GM20431 (cell line): ENCODE data around the gene OXTR.

Experiments
- in situ Hi-C: fragments of 300-500 bp; cut with MseI, MboI; formaldehyde crosslinking; loops from one replicate; pipeline ENCODE4 v1.15.0; 2020; ENCODE audit warnings: low sequenced_read_pairs; ENCODE audit not compliant: unreplicated experiment

The OXTR gene

DNA sequence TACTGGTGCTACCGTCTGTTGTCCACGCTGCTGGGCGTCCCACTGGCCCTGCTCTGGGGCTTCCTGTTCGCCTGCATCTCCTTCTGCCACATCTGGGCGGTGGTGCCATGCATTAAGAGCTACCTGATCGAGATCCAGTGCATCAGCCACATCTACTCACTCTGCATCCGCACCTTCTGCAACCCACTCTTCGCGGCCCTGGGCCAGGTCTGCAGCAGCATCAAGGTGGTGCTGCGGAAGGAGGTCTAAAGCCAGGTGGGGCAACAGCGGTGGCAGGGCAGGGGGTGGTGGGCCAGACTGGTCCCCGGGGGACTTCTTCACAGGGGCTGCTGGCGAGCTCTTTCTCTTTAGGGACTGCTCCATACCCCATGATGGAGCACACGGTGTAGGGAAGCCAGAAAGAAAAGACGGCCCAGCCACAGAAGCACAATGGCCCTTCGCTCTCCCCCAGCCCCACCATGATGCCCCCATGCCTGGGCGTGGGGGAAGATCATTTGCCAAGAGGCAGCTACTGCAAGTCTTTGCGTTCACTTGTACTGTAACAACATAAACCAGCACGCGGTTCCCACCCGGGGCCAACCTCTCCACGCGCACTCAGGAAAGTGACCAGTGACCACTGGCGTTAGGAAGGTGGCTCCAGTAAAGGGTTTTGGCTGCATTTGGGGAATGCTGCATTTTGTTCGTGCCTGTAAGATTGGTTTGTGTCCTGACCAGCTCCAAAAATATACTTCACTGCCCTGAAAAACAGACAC is 23.6 kb downstream of the OXTR start:
- in situ Hi-C loops = no loop called here

DNA sequence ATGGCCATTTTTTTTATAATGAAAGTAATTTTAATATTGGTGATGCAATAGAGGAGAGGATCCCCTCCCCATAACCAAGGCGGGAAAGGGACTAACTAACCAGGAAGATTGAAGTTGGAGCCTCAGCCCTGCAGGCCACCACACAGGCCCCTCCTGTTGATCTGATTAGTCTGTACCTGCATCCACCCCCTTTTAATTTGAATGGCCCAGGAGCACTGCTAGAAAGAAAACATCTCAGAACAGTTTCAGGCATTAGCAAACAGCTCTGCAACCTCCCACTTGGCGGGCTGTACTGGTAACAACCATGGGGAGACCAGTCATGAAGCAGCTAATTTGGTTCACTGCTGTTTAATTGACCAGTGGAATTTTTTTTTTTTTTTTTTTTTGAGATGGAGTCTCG is 25.5 kb downstream of the OXTR start:
- in situ Hi-C loops = no loop called here

DNA sequence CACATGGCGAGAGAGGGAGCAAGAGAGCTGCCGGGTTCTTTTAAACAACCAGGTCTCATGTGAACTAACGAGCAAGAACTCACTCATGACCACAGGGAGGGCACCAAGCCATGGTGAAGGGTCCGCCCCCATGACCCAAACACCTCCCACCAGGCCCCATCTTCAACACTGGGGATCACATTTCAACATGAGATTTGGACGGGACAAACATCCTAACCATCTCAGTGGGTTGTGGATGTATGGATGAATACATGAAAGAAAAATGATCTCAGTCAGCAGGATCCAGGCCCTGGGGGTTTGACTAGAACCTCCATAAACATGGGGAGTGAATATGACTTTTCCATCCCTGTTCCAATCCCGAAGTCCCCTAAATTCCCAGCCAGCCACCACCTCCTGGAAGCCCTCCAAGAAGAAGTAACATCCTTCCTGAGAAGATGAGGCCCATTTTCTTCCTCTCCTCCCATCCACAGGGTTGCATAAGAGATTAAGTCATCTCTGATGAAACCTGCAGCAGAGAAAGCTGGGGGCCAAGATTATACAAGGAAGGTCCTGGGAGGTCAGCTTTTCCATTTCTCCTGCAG is 26.3 kb downstream of the OXTR start:
- in situ Hi-C loops = no loop called here

DNA sequence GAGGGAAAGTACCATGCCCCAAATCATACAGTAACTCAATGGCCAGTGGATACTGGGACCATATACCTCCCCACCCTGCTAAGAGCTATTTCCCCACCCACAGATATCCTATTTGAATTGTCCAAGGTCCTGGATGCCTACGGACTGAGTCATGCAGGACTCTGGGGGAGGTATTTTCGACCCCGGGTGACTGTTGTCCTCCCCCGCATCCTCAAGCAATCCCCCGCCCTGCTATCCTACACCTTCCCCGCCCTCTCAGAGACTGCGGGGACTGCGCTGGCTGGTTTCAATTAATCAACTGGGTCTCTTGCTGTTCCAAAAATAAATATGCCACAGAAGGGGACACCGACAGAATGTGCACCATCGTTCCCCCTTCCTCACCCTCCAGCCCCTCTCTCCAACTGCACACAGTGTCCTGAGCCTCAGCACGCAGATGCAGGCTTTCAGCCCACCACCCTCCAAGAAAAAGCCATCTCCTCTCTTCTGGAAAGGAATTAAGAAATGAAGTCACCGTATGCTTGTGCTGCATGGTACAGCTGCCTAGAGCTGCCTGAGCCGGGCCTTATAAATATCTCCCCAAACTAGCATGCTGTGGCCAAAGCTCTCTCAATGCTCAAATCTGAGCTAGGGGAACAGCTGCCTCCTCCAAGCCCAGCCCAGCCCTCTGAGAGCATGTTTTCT is 27.7 kb downstream of the OXTR start:
- in situ Hi-C loops = no loop called here

DNA sequence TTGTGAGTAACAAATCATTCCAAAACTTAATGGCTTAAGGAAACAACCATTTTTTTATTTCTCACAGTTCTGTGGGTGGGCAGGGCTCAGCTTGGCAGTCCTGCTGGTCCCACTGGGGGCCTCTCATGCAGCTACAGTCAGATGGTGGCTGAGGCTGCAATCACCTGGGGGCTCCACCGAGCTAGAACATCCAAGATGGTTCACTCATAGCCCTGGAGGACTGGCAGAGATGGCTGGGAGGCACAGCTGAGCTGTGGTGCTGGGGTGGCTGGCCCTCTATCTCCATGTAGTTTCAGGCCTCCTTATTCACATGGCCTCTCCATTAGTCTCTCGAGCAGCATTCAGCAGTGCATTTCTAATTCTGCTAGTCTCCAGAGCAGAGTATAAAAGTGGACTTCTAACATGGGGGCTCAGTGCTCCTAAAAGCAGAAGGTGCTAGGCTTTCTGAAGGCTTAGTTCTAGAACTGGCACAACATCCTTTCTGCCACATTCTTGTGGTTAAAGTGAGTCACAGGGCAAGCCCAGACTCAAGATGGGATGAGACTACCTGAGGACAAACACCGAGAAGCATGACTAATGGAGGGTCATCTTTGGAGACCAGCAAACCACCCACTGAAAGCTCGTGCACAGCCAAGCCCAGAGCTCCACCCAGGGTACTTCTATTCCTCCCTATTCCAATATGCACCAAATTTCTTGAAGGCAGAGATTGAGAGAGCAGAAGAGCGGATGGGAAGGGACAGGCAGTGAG is 29.5 kb downstream of the OXTR start:
- in situ Hi-C loops = no loop called here

DNA sequence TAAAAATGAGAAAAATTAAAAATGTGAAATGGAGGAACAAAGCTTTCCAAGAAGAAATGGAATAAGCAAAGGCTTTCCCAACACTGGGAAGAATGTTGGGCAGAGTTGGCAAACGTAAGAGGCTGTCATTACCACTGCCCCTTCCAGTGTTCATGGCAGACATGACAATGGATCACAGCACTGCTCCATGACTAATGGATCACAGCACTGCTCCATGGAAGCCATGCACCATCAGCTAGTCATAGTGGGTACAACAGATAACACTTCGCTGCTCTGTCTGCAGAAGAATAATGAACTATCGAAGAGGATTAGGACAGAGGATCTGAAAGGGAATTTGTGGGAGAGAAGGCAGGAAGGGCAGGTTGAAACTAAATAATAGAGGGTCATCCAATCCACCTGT is 30.8 kb downstream of the OXTR start:
- in situ Hi-C loops = no loop called here

DNA sequence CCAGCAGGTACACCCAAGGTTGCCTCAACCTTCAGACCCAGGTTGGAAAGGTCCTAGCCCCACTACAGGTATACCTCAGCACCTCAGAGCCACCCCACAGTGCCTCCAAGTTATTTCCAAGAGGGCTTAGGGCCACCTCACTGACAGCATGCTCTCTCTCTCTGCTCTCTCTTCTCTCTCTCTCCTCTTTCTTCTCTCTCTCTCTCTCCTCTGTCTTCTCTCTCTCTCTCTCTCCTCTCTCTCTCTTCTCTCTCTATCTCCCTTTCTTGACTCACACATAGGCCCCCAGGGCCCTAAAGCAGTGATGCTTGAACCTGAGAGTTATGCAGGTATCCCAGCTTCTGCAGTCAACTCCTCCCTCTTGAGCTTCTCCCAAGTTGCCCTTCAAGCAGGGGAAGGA is 31.6 kb downstream of the OXTR start:
- in situ Hi-C loops = no loop called here

DNA sequence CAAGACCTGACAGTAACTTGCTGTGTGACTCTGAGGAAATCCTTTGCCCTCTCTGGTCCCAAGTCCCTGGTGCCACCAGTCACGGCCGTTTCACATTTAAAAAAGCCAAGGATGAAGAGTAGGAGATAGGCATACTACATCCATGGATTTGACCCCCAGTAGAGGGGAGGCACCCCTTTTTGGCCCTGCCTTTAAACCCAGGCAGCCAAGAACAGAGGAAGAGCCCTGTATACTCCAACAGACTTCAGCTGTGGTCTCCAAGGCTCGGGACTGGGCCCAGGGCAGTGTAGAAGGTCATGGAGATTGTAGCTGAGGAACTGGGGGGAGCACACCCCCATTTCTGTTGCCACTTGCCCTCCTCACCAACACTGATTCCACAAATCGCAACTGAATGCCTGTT is 32.1 kb downstream of the OXTR start:
- in situ Hi-C loops = no loop called here

DNA sequence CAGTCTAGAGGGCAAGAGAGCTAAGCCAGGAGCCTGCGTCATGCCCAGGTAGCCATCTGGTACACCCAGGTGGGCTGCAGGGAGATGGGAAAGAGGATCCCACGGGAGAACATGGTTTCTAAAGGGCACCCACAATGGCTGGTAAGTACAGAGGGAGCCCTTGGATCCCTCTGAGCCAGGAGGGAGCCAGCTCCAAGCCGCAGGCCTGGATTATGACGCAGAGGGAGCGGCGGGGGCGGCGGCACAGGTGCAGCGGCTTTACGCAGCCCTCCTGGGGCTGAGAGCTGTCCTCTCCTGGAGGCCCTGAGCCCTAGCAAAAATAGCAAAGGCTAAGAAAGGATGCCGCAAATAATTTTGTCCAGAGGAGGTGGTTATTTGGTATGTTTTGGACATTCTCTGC is 33.0 kb downstream of the OXTR start:
- in situ Hi-C loops = no loop called here

DNA sequence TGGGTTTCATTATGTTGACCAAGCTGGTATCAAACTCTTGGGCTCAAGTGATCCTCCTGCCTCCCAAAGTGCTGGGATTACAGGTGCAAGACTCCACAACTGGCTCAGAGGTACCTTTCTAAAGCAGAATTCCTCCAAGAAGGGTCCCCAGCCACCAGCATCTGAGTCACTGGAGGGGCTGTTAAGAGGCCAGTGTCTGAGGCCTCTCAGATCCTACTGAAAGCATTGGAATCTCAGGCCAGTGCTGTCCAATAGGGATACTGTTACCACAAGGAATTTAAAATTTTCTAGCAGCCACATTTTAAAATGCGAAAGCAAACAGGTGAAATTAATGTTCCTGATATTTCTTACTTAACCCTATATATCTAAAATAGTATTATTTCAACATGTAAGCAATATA is 34.5 kb downstream of the OXTR start:
- in situ Hi-C loops = no loop called here

DNA sequence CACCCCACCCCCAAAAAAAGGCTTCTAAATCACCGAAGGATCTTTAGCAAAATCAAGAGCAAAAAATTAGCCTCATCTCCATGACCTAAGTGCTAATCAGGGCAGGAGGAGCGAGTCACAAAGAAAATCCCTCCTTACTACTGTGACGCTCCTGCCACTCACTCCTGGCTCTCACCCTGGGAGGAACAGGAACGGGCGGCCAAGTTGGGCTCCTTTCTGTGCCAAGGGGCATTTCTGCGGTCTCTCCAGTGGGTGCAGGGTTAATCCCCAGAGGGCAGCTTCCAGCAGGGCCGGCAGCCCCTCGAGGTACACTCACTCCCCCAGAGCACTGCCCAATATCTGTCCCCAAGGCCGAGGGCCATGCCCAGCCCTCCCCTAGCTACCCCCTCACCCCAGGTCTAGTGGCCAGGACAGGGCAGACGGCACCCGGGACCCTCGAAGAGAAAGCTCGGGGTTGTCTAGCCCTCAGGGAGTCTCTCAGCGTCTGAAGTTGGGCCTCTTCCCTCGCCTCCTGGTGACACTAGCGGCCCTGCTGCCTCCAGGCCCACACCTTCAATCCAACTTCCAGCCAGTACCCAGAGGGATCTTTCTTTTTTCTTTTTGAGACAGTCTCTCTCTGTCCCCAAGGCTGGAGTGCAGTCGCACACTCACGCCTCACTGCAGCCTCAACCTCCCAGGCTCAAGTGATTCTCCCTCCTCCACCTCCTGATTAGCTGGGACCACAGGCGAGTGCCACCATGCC is 35.1 kb downstream of the OXTR start:
- in situ Hi-C loops = no loop called here

DNA sequence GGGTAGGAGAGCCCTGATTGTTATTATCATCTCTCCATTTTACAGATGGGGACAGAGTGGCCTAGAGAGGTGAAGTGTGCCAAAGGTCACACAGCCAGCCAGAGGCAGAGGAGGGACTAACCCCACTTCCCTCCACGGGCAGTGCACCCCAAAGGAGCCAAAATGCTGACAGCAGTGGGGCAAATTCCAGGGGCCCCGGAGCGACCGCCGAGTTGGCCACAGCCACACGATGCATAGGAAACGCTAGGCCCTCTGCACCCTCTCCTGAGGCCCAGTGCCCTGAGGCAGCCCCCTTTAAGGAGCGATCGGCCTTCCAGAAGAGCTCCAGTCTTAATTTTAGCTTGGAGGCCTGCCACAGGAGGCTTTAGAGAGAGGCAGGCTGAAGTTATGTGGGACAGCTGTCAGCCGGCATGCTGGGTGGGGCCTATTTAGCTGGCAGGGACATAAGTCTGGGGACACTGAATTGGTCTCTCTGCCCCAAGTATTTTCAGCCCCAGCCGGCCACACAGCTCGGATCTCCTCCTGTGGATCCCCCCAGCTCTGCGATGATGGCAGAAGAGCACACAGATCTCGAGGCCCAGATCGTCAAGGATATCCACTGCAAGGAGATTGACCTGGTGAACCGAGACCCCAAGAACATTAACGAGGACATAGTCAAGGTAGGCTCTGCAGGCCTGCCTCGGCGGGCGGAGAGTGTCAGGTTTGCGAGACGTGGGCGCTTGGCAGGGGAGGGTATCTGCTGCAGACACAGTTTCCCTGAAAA is 35.9 kb downstream of the OXTR start, which contains the start of gene CAV3:
Gene CAV3, plus strand, starts transcription at position 471 of the 763 bp plus-strand sequence. Its CDS starts 75 bp downstream, at position 546.
- in situ Hi-C loops = no loop called here

DNA sequence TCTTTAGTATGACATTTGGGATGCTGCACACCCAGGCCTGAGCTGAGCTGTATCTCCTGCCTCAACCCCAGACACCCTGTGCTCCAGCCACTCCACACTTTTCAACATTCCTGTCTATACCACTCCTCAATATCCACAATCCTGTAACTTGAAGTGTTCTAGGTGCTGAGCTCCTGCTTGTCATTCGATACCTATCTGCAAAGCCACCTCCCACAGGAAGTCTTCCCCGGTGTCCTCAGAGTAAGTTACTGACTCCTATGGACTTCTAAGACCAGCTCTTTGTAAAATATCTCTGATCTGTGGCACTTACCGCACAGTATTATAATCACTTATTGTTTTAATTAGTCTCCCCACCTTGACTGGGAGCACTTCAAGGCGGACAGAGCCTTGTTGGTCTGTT is 37.0 kb downstream of the OXTR start:
- in situ Hi-C loops = no loop called here

DNA sequence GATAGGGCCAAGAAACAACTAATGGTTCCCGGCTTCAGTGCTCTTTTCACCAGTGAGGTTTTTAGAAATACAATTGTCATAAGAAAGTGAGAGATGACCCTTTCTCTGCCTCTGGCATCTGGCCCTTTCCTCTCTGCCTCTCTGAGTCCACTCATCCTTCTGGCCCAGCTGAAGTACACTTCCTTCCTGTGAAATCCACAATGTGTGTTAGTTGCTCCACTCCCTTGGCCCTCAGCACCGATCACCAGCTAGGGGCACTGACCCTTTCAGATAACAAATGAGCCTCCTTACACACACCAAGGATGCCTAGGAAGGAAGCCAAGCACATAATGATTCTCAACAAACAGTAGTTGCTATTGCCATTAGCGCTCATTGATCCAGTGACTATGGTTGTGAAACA is 38.8 kb downstream of the OXTR start:
- in situ Hi-C loops = no loop called here

DNA sequence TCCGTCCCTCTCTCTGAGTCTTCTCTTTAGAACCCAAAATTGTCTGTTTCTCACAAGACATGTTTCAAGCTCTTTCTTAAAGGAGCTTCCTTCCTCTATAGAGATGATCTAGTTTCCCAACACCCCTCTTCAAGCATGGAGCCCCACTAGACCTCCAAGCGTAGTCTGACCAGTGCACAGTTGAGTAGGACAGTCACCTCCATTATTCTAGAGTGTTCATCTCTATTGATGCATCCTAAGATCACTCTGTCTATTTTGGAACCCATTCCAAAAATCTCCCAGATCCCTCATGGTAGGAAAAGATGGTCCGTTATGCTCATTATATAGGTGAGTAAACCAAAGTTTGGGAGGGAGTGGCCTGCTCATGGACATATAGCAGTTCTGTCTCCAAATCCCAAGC is 39.9 kb downstream of the OXTR start:
- in situ Hi-C loops = no loop called here

DNA sequence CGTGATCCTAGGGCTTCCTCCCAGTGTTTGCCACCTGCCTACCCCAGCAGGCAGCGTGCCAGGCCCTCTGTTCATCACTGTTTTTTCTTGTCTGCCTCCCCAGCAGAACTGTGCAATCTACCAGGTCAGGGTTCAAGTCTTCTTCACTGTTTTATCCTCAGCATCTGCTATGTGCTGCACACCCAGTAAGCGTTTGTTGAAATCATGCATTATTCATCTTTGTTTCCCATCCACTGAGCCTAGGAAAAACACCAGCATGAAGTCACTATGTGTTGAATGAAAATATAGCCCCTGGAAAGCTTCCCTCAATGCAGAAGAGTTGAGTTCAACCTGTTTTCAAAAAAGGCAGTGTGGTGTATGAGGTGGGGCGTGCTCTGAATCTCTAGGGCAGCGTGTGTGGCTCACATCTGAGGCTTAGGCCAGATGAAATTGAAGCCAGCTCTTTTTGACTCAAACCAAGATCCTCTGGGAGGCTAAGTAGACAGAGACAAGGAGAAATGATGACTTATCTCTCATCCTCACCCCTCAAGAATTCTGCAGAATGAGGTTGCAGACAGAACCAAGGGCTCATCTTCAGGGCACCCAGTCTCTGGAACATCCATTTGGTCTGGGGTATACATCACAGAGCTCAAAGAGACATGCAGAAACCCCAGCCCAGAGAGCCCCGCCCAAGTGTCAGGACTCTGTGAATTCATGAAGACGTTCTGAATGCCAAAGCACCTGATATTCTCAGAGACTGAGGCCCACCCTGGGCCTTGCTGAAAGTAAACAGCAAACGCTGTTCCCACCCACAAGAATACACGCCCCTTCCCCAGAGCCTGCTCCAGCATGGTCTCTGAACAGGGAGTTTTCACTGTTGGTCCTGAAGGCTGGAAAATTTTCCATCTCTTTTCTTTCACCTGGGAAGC is 41.6 kb downstream of the OXTR start:
- in situ Hi-C loops = no loop called here

DNA sequence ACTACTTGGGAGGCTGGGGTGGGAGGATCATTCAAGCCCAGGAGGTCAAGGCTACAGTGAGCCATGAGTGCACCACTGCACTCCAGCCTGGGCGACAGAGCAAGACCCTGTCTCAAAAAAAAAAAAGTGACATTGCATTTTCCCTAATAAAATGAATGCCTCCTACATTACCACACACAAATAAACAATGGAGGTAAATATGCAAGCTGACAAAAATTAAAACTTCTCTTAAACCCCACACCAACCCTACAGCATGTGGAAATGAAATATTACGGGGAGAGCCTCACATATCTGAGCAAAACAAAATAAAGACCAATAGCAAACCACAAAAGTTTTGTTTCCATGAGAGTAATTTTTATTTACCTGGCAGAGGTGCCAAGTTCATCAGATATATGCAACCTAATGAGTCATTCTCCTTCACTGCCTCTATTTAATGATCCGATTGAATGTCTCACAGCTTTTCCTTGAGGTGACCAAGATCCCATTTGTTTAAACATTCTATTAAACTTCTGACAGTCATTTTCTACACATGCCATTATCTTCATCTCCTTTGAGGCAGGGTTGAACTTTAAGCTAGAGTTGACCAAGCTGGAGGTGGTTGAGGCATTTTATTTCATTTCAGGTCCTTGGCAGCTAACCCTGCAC is 45.2 kb downstream of the OXTR start:
- in situ Hi-C loops = no loop called here

DNA sequence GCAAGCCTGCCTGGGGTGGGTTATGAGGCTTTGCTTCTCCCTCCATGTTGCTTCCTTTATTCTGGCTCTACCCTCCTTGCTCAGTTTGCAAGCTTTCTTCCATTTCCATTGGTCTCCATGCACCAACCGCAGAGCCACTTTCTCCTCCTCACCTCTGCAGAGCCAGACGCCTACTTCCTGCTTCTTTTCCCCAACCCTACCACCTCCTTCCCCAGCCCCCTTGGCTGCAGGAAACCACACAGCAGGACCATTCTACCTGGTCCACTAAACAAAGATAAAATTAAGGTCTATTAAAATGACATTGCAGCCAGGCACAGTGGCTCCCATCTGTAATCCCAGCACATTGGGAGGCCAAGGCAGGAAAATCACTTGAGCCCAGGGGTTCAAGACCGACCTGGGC is 45.8 kb downstream of the OXTR start:
- in situ Hi-C loops = no loop called here
